Breast epithelium (tissue), 4 donors: ENCODE measurements around the gene ANKDD1B. TPM values are rescaled to one million over a fixed set of nuclear protein-coding genes. Genes with fewer than 3 reads are reported as not detected.
"Not testable (repeated sequence)": the region's sequence is repeated elsewhere in the genome, so short reads cannot be mapped to it uniquely, and the experiment has no call there.

Source experiments
- DNase-seq, 2 donors: peaks; one replicate each; pipeline ENCODE4 v3.0.0-alpha.2; 2019; ENCODE audit warnings: low spot score in 2 of 2
- H3K27ac ChIP-seq, 2 donors: fragments of 200-600 bp; sonication (generic) in 1 of 2; one replicate each; pipeline ENCODE4 v1.5.1; 2016 to 2019; ENCODE audit warnings: mild to moderate bottlenecking in 1 of 2
- H3K27me3 ChIP-seq, 2 donors: fragments of 200-600 bp; sonication (generic) in 1 of 2; one replicate each; pipeline versions ENCODE4 v1.5.1 to v1.6.0; 2017 to 2019; ENCODE audit warnings: control low read depth in 1 of 2, mild to moderate bottlenecking in 1 of 2
- H3K36me3 ChIP-seq: fragments of 200-600 bp; one replicate; pipeline ENCODE4 v1.5.1; 2019
- H3K4me1 ChIP-seq, 2 donors: fragments of 200-600 bp; sonication (generic); one replicate each; pipeline ENCODE4 v1.5.1; 2016 to 2019; ENCODE audit warnings: control low read depth in 1 of 2
- H3K4me3 ChIP-seq, 3 donors: fragments of 200-600 bp; sonication (generic); 1 replicate in 2 of 3; 2 replicates in 1 of 3; pipeline ENCODE4 v1.5.1; 2016 to 2019; ENCODE audit warnings: mild to moderate bottlenecking in 3 of 3, moderate library complexity in 2 of 3
- H3K9me3 ChIP-seq, 2 donors: fragments of 200-600 bp; sonication (generic) in 1 of 2; one replicate each; pipeline ENCODE4 v1.5.1; 2016 to 2019; ENCODE audit warnings: control low read depth in 1 of 2
- POLR2A ChIP-seq: fragments of 450-650 bp; IDR thresholded peaks from one replicate; pipeline ENCODE4 v1.6.1; 2016; ENCODE audit warnings: antibody characterized with exemption, mild to moderate bottlenecking, moderate library complexity
- POLR2AphosphoS5 ChIP-seq, 3 donors: sonication (generic); formaldehyde crosslinking; IDR thresholded peaks; one replicate each; pipeline ENCODE4 v1.6.1; 2017; ENCODE audit warnings: antibody characterized with exemption in 3 of 3
- intact Hi-C: fragments of 100-400 bp; cut with DNase I; formaldehyde crosslinking; loops from one replicate; pipeline ENCODE4 v1.15.1; 2023; ENCODE audit warnings: low total_unique reads
- total RNA-seq, 3 donors: library from RNA; depleted of rRNA; stranded (reverse); fragments of >200 nt; gene quantifications; one replicate each; pipeline ENCODE4 v1.1.0, GENCODE V29; 2016
- TF ChIP-seq, protein P1 (sequence below), 3 donors: fragments of 450-650 bp; IDR thresholded peaks; one replicate each; pipeline ENCODE4 v1.5.1; 2016 to 2017; ENCODE audit warnings: antibody characterized with exemption in 3 of 3, mild to moderate bottlenecking in 3 of 3, moderate library complexity in 3 of 3

ANKDD1B gene
- total RNA-seq, 3 donors from 2014 or later: 0.66 to 1.4 (median 1.0) TPM

DNA sequence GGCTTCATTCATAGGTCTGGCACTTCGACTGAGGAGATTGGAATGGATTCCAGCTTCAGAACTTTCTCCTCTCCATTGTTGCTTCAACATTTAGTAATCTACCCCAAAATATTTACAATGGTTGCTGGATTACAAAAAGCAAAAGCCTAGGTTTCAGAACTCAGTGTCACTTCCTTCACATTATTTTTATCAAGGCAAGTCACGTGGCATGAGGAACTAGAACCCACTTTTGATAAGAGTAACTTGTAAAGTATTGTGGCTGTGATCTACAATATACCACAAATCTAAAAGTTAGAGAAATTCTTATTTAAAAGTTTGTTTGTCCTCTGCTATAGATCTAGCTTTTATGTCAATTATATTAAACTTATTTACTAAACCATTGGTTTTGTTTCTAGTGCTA is 39.7 kb upstream of the ANKDD1B start:
- intact Hi-C loops: no loop called here
- TF ChIP-seq, protein P1, sequence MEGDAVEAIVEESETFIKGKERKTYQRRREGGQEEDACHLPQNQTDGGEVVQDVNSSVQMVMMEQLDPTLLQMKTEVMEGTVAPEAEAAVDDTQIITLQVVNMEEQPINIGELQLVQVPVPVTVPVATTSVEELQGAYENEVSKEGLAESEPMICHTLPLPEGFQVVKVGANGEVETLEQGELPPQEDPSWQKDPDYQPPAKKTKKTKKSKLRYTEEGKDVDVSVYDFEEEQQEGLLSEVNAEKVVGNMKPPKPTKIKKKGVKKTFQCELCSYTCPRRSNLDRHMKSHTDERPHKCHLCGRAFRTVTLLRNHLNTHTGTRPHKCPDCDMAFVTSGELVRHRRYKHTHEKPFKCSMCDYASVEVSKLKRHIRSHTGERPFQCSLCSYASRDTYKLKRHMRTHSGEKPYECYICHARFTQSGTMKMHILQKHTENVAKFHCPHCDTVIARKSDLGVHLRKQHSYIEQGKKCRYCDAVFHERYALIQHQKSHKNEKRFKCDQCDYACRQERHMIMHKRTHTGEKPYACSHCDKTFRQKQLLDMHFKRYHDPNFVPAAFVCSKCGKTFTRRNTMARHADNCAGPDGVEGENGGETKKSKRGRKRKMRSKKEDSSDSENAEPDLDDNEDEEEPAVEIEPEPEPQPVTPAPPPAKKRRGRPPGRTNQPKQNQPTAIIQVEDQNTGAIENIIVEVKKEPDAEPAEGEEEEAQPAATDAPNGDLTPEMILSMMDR (IDR thresholded peaks at IDR 0.05): no peak
- TF ChIP-seq POLR2A (no peak), POLR2AphosphoS5 (IDR thresholded peaks at IDR 0.05) (no peak)
- H3K4me3 ChIP-seq: no peak overlapping the region
- no peaks in the 10 kb centered on the region for H3K9me3 ChIP-seq
- no peak for DNase-seq
- no peak overlapping the region for H3K27ac ChIP-seq
- peaks cover 0 to 7% of the 10 kb centered on the region in 2 donors for H3K4me1 ChIP-seq
- H3K27me3 ChIP-seq: no peaks in the 10 kb centered on the region
- no peaks in the 10 kb centered on the region for H3K36me3 ChIP-seq

DNA sequence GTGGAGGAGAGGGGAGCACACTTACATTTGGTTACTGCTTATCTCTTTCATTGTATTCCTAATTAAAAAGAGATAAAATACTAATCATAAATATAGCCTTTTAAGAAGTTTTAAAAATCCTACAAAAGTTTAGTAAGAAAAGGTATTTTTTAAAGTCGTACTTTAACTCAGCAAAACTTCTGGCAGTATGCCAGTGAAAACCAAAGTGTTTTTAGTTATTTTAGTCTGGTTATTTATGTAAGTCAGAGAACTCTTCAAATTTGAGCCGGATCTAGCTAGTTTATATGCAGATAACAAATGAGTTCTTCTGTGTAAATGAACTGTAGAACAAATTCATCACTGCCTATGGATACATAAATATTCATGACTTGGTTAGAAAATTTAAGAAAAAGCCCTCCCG is 36.5 kb upstream of the ANKDD1B start:
- no peaks in the 10 kb centered on the region for H3K27me3 ChIP-seq
- TF ChIP-seq POLR2A: no peak
- TF ChIP-seq, protein P1 (IDR thresholded peaks at IDR 0.05): no peak
- TF ChIP-seq POLR2AphosphoS5 (IDR thresholded peaks at IDR 0.05): no peak
- H3K27ac ChIP-seq: no peak overlapping the region
- DNase-seq: no peak
- intact Hi-C loops: no loop called here
- no peak overlapping the region for H3K4me3 ChIP-seq
- no peaks in the 10 kb centered on the region for H3K9me3 ChIP-seq
- H3K36me3 ChIP-seq: no peaks in the 10 kb centered on the region
- H3K4me1 ChIP-seq: no peaks in the 10 kb centered on the region

DNA sequence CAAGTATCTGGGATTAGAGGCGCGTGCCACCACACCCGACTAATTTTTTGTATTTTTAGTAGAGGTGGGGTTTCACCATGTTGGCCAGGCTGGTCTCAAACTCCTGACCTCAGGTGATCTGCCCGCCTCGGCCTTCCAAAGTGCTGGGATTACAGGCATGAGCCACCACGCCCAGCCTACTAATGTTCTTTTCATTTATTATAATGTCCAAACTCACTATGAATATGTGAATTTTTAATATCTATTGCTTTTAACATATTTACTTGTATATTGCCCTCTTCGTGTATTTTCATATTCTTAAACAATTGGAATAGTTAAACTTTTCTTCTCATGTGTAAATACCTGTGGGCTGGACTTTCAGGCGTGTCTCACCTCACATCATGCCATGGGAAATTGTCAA is 33.0 kb upstream of the ANKDD1B start:
- H3K9me3 ChIP-seq, H3K4me3 ChIP-seq, H3K36me3 ChIP-seq, H3K4me1 ChIP-seq, H3K27me3 ChIP-seq, H3K27ac ChIP-seq, DNase-seq, intact Hi-C loops: not testable (repeated sequence)

DNA sequence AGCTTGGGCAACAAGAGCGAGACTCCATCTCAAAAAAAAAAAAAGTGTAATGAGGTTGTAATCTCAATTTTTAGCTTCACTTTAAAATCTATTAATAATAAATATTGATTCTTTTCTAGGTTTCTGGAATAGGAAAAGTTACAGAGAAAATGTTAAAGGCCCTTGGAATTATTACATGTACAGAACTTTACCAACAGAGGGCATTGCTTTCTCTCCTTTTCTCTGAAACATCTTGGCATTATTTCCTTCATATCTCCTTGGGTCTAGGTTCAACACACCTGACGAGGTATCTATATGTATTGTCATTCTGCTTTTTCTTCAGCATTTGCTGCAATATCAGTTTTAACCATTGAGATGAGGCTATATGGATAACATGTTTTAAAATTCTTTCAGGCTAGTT is 26.6 kb upstream of the ANKDD1B start:
- Histone ChIP-seq H3K4me3 (no peak overlapping the region), H3K36me3 (no peaks in the 10 kb centered on the region), H3K27ac (no peak overlapping the region), H3K4me1 (no peaks in the 10 kb centered on the region), H3K9me3 (no peaks in the 10 kb centered on the region), H3K27me3 (no peaks in the 10 kb centered on the region)
- DNase-seq: no peak
- TF ChIP-seq POLR2AphosphoS5 (IDR thresholded peaks at IDR 0.05) (no peak), POLR2A (no peak)
- TF ChIP-seq, protein P1 (IDR thresholded peaks at IDR 0.05): peak in 1 of 3 donors; percentile 13
- intact Hi-C loops: no loop called here

DNA sequence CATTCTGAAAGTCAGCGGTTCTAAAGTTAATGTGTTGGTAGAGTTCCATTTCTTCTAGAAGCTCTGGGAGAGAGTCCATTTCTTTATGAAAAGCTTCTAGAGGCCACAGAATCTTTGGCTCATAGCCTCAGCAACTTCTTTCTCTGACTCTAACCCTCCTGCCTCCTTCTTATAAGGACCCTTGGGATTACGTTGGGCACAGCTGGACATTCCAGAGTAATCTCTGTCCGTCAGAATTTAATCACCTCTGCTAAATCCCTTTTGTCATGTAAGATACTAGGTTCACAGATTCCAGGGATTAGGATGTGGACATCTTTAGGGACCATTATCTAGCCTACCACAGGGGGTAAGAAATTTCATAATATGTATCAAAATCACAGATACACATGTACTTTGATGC is 22.6 kb upstream of the ANKDD1B start:
- intact Hi-C loops: no loop called here
- H3K36me3 ChIP-seq: no peaks in the 10 kb centered on the region
- TF ChIP-seq, protein P1 (IDR thresholded peaks at IDR 0.05): no peak
- no peak for TF ChIP-seq POLR2A
- no peak for TF ChIP-seq POLR2AphosphoS5 (IDR thresholded peaks at IDR 0.05)
- no peaks in the 10 kb centered on the region for H3K4me1 ChIP-seq
- H3K27ac ChIP-seq: no peak overlapping the region
- no peaks in the 10 kb centered on the region for H3K27me3 ChIP-seq
- no peaks in the 10 kb centered on the region for H3K9me3 ChIP-seq
- H3K4me3 ChIP-seq: no peak overlapping the region
- DNase-seq: no peak

DNA sequence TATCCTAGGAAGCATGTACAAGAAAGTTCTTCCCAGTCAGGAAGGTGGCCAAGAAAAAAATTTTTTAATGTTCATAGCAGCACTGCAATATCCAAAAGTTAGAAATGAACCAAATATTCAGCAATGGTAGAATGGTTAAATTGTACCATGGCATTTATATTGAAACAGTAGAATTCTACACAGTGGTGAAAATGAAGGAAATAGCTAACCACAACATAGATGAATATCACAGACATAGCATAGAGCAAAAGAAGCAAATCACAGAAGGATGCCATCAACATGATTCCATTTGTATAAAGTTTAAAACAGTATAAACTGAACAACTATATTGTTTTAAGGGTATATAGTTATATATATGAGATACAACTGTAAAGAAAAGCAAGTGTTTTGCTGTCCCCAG is 10.7 kb upstream of the ANKDD1B start:
- no peaks in the 10 kb centered on the region for H3K9me3 ChIP-seq

More for the DNA sequence above, 10.7 kb upstream of the ANKDD1B start:
- no peaks in the 10 kb centered on the region for H3K27me3 ChIP-seq
- no peaks in the 10 kb centered on the region for H3K4me1 ChIP-seq
- TF ChIP-seq POLR2AphosphoS5 (IDR thresholded peaks at IDR 0.05): no peak
- TF ChIP-seq POLR2A: no peak
- TF ChIP-seq, protein P1 (IDR thresholded peaks at IDR 0.05): no peak
- H3K4me3 ChIP-seq: no peak overlapping the region
- H3K36me3 ChIP-seq: no peaks in the 10 kb centered on the region
- H3K27ac ChIP-seq: no peak overlapping the region
- DNase-seq: no peak
- intact Hi-C loops: no loop called here
